WTC11 (cell line): Measurements from ENCODE around the gene RAB11B. TPM values are rescaled to one million over a fixed set of nuclear protein-coding genes. Genes with fewer than 3 reads are reported as not detected.

Experiments used
- ATAC-seq: fragments of 200-7000 bp; cut with Tn5 transposase; 2 replicates; pipeline ENCODE4 v1.10.0; 2021; ENCODE audit warnings: mild to moderate bottlenecking, moderate library complexity
- CTCF ChIA-PET: fragments of 300-600 bp; sonication (Branson Sonifier 250); formaldehyde crosslinking; loops from one replicate; lab custom pipeline; 2021; ENCODE audit warnings: antibody characterized with exemption; lab: Charles Lee
- POLR2A ChIA-PET: fragments of 350-600 bp; sonication (Branson Sonifier 250); formaldehyde crosslinking; loops from one replicate; lab custom pipeline; 2021; ENCODE audit warnings: antibody characterized with exemption; lab: Charles Lee
- DNase-seq: peaks from one replicate; pipeline ENCODE4 v3.0.0; 2021; ENCODE audit warnings: low spot score
- H3K27ac Mint-ChIP-seq: 2 replicates; pipeline ENCODE4 v1.8.0; 2021; ENCODE audit warnings: mixed read lengths
- H3K27me3 Mint-ChIP-seq: 2 replicates; pipeline ENCODE4 v1.8.0; 2021; ENCODE audit warnings: low read depth, mild to moderate bottlenecking, moderate library complexity, mixed read lengths
- H3K36me3 Mint-ChIP-seq: 2 replicates; pipeline ENCODE4 v1.8.0; 2021; ENCODE audit warnings: mixed read lengths
- H3K4me1 Mint-ChIP-seq: 2 replicates; pipeline ENCODE4 v1.8.0; 2022; ENCODE audit warnings: mixed read lengths
- H3K4me3 Mint-ChIP-seq: 2 replicates; pipeline ENCODE4 v1.8.0; 2021; ENCODE audit warnings: mild to moderate bottlenecking, moderate library complexity, mixed read lengths
- H3K9me3 Mint-ChIP-seq: 2 replicates; pipeline ENCODE4 v1.8.0; 2021; ENCODE audit warnings: mixed read lengths
- EMX1 ChIP-seq: fragments of 250-450 bp; sonication (Bioruptor Pico); IDR thresholded peaks from 2 replicates; pipeline ENCODE4 v1.8.0; 2021; ENCODE audit warnings: mild to moderate bottlenecking
- JAZF1 ChIP-seq: fragments of 250-450 bp; sonication (Bioruptor Pico); IDR thresholded peaks from 2 replicates; pipeline ENCODE4 v1.9.0; 2021; ENCODE audit warnings: moderate library complexity, mild to moderate bottlenecking, inconsistent platforms
- KAT7 ChIP-seq: sonication (generic); formaldehyde crosslinking; IDR thresholded peaks from 2 replicates; pipeline ENCODE4 v1.8.1; 2023; ENCODE audit warnings: missing genetic modification reagents, mild to moderate bottlenecking, borderline replicate concordance
- NFE2L1 ChIP-seq: sonication (generic); formaldehyde crosslinking; IDR thresholded peaks from 2 replicates; pipeline ENCODE4 v1.8.1; 2023; ENCODE audit warnings: missing genetic modification reagents
- NR1H2 ChIP-seq: sonication (generic); formaldehyde crosslinking; IDR thresholded peaks from 2 replicates; pipeline ENCODE4 v1.9.0; 2021; ENCODE audit warnings: mild to moderate bottlenecking, moderate library complexity, missing genetic modification reagents
- SP1 ChIP-seq: sonication (generic); formaldehyde crosslinking; conservative IDR thresholded peaks from 2 replicates; pipeline ENCODE4 v1.8.1; 2022; ENCODE audit warnings: missing genetic modification reagents
- TCF7 ChIP-seq: sonication (generic); formaldehyde crosslinking; IDR thresholded peaks from 2 replicates; pipeline ENCODE4 v1.8.0; 2022; ENCODE audit warnings: mild to moderate bottlenecking, low read depth, missing genetic modification reagents, moderate library complexity
- TEAD1 ChIP-seq: sonication (generic); formaldehyde crosslinking; IDR thresholded peaks from 2 replicates; pipeline ENCODE4 v1.8.0; 2022; ENCODE audit warnings: mild to moderate bottlenecking, missing genetic modification reagents
- TP53 ChIP-seq: sonication (generic); formaldehyde crosslinking; IDR thresholded peaks from 2 replicates; pipeline ENCODE4 v1.8.1; 2023; ENCODE audit warnings: mild to moderate bottlenecking, missing genetic modification reagents
- ZNF121 ChIP-seq: sonication (generic); formaldehyde crosslinking; IDR thresholded peaks from 2 replicates; pipeline ENCODE4 v1.8.0; 2023; ENCODE audit warnings: missing genetic modification reagents
- ZNF219 ChIP-seq: sonication (generic); formaldehyde crosslinking; IDR thresholded peaks from 2 replicates; pipeline ENCODE4 v1.8.0; 2023; ENCODE audit warnings: missing genetic modification reagents, mild to moderate bottlenecking, borderline replicate concordance
- ZNF232 ChIP-seq: sonication (generic); formaldehyde crosslinking; IDR thresholded peaks from 2 replicates; pipeline ENCODE4 v1.8.0; 2022; ENCODE audit warnings: mild to moderate bottlenecking, missing genetic modification reagents
- ZNF416 ChIP-seq: fragments of 250-450 bp; sonication (Bioruptor Pico); IDR thresholded peaks from 2 replicates; pipeline ENCODE4 v1.9.0; 2021; ENCODE audit warnings: mild to moderate bottlenecking, inconsistent platforms
- ZNF671 ChIP-seq: fragments of 250-450 bp; sonication (Bioruptor Pico); IDR thresholded peaks from 2 replicates; pipeline ENCODE4 v1.8.0; 2021; ENCODE audit warnings: mild to moderate bottlenecking
- ZSCAN18 ChIP-seq: fragments of 250-450 bp; sonication (Bioruptor Pico); IDR thresholded peaks from 2 replicates; pipeline ENCODE4 v2.1.2; 2022; ENCODE audit warnings: mild to moderate bottlenecking, moderate library complexity
- total RNA-seq: library from RNA; stranded (reverse); gene quantifications from 3 replicates; pipeline ENCODE4 v1.2.3, GENCODE V29; 2021
- TF ChIP-seq, protein P1 (sequence below): sonication (generic); formaldehyde crosslinking; IDR thresholded peaks from 2 replicates; pipeline ENCODE4 v1.8.1; 2022; ENCODE audit warnings: low read depth, missing genetic modification reagents, borderline replicate concordance
- TF ChIP-seq, protein P2 (sequence below): fragments of 250-450 bp; sonication (Bioruptor Pico); IDR thresholded peaks from 2 replicates; pipeline ENCODE4 v1.8.0; 2021; ENCODE audit warnings: mild to moderate bottlenecking
- TF ChIP-seq, protein P3 (sequence below): sonication (generic); formaldehyde crosslinking; IDR thresholded peaks from 2 replicates; pipeline ENCODE4 v1.8.1; 2022; ENCODE audit warnings: mild to moderate bottlenecking, missing genetic modification reagents, moderate library complexity, borderline replicate concordance

Gene RAB11B
- total RNA-seq, 1 experiment from 2014 or later, result 108 TPM

GRCh38 chr19:8360196-8360595, 30.0 kb upstream of the RAB11B start:
- H3K4me1 Mint-ChIP-seq, result peaks cover 4% of the 10 kb centered on the region
- DNase-seq (no peak), ATAC-seq (no peak)
- peaks cover 7% of the 10 kb centered on the region for H3K9me3 Mint-ChIP-seq
- H3K4me3 Mint-ChIP-seq, result no peak overlapping the region
- peaks cover 42% of the 10 kb centered on the region for H3K27me3 Mint-ChIP-seq
- CTCF ChIA-PET, result interaction anchor here (0.6 to 1.1 kb wide), 3 partner anchors 12 to 228 kb away, joined by 3 to 4 read pairs (median 3); no protein-coding TSS in a partner anchor
- H3K36me3 Mint-ChIP-seq, result no peaks in the 10 kb centered on the region
- TF ChIP-seq NR1H2 (CRISPR knock-in tag) (no peak), TEAD1 (CRISPR knock-in tag) (no peak), ZNF416 (CRISPR knock-in tag) (no peak), ZNF121 (CRISPR knock-in tag) (no peak), ZNF219 (CRISPR knock-in tag) (no peak), TCF7 (CRISPR knock-in tag) (no peak), JAZF1 (CRISPR knock-in tag) (no peak), ZNF232 (CRISPR knock-in tag) (no peak)
- TF ChIP-seq, protein P1, sequence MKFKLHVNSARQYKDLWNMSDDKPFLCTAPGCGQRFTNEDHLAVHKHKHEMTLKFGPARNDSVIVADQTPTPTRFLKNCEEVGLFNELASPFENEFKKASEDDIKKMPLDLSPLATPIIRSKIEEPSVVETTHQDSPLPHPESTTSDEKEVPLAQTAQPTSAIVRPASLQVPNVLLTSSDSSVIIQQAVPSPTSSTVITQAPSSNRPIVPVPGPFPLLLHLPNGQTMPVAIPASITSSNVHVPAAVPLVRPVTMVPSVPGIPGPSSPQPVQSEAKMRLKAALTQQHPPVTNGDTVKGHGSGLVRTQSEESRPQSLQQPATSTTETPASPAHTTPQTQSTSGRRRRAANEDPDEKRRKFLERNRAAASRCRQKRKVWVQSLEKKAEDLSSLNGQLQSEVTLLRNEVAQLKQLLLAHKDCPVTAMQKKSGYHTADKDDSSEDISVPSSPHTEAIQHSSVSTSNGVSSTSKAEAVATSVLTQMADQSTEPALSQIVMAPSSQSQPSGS (CRISPR knock-in tag), result no peak
- TF ChIP-seq, protein P2, sequence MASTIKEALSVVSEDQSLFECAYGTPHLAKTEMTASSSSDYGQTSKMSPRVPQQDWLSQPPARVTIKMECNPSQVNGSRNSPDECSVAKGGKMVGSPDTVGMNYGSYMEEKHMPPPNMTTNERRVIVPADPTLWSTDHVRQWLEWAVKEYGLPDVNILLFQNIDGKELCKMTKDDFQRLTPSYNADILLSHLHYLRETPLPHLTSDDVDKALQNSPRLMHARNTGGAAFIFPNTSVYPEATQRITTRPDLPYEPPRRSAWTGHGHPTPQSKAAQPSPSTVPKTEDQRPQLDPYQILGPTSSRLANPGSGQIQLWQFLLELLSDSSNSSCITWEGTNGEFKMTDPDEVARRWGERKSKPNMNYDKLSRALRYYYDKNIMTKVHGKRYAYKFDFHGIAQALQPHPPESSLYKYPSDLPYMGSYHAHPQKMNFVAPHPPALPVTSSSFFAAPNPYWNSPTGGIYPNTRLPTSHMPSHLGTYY, result no peak
- H3K27ac Mint-ChIP-seq, result no peak overlapping the region
- POLR2A ChIA-PET, result interaction anchor here (0.7 kb wide), 2 partner anchors 81 to 195 kb away, joined by 3 to 4 read pairs; no protein-coding TSS in a partner anchor

GRCh38 chr19:8361921-8362793, 28.0 kb upstream of the RAB11B start:
- H3K27ac Mint-ChIP-seq, result no peak overlapping the region
- H3K36me3 Mint-ChIP-seq, result no peaks in the 10 kb centered on the region
- POLR2A ChIA-PET, result interaction anchor here (0.7 kb wide), 1 partner anchor 151 kb away, joined by 5 read pairs; no protein-coding TSS in a partner anchor
- no peaks in the 10 kb centered on the region for H3K9me3 Mint-ChIP-seq
- CTCF ChIA-PET, result interaction anchor here (0.6 to 3.5 kb wide), 9 partner anchors 8 to 254 kb away, joined by 3 to 37 read pairs (median 3); partner anchors contain the start of gene MARCHF2
- peaks cover 14% of the 10 kb centered on the region for H3K4me1 Mint-ChIP-seq
- ATAC-seq, result no peak
- no peak for DNase-seq
- H3K4me3 Mint-ChIP-seq, result no peak overlapping the region
- peaks cover 59% of the 10 kb centered on the region for H3K27me3 Mint-ChIP-seq
- TF ChIP-seq ZNF219 (CRISPR knock-in tag) (no peak), ZNF671 (CRISPR knock-in tag) (no peak), ZSCAN18 (no peak), TP53 (CRISPR knock-in tag) (no peak), SP1 (CRISPR knock-in tag) (no peak), NFE2L1 (CRISPR knock-in tag) (no peak), KAT7 (CRISPR knock-in tag) (no peak), EMX1 (CRISPR knock-in tag) (no peak)
- TF ChIP-seq, protein P3, sequence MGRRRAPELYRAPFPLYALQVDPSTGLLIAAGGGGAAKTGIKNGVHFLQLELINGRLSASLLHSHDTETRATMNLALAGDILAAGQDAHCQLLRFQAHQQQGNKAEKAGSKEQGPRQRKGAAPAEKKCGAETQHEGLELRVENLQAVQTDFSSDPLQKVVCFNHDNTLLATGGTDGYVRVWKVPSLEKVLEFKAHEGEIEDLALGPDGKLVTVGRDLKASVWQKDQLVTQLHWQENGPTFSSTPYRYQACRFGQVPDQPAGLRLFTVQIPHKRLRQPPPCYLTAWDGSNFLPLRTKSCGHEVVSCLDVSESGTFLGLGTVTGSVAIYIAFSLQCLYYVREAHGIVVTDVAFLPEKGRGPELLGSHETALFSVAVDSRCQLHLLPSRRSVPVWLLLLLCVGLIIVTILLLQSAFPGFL (CRISPR knock-in tag), result no peak
- TF ChIP-seq, all 79 proteins: peak for 0
